ENCODE measurements around the gene APOBEC4. TPM values are rescaled to one million over a fixed set of nuclear protein-coding genes. Genes with fewer than 3 reads are reported as not detected.
"Not testable (repeated sequence)": the region's sequence is repeated elsewhere in the genome, so short reads cannot be mapped to it uniquely, and the experiment has no call there.

The APOBEC4 gene
- total and polyA plus RNA-seq, 12 donors = not detected

DNA sequence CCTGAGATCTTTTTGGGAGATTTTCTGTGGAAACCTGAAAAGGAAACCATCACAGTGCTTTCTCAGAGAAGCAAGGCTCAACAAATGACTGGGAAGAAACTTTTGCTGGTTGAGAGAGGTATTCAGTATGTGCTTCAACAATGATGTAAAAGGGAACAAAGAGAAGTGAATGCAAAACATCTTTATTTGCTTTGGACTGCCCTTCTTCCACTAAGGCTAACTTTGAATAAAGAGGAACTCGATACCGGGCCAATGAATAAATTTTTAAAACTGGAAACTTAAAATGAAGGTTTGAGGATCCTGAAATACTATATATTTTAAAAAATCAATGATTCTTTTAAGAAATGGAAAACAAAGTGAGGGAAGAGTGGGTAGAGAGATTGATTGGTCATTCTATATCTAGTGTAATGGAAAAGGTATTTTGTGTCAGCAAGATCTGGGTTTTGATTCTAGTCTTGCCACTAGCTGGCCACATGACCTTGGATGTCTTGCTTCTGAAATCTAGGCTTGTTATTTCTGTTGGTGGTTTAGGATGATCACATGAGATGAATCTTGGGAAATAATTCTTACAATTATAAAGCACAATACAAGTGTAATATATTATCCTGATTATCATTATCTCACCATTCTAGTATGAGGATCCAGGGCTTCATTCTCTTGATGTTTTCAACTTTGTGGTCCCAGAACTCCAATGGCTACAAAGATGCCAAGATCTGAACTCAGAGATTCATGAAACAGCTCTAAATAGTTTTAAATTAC, 34.6 kb upstream of the APOBEC4 start:
- TF ChIP-seq, protein P1, sequence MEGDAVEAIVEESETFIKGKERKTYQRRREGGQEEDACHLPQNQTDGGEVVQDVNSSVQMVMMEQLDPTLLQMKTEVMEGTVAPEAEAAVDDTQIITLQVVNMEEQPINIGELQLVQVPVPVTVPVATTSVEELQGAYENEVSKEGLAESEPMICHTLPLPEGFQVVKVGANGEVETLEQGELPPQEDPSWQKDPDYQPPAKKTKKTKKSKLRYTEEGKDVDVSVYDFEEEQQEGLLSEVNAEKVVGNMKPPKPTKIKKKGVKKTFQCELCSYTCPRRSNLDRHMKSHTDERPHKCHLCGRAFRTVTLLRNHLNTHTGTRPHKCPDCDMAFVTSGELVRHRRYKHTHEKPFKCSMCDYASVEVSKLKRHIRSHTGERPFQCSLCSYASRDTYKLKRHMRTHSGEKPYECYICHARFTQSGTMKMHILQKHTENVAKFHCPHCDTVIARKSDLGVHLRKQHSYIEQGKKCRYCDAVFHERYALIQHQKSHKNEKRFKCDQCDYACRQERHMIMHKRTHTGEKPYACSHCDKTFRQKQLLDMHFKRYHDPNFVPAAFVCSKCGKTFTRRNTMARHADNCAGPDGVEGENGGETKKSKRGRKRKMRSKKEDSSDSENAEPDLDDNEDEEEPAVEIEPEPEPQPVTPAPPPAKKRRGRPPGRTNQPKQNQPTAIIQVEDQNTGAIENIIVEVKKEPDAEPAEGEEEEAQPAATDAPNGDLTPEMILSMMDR (IDR thresholded peaks at IDR 0.05) = no peak
- TF ChIP-seq POLR2A (IDR thresholded peaks at IDR 0.05) = no peak
- Histone ChIP-seq H3K27ac (no peak overlapping the region), H3K9me3 (replicated peaks in 1 of 3) (no peaks in the 10 kb centered on the region), H3K27me3 (no peaks in the 10 kb centered on the region), H3K4me1 (replicated peaks in 1 of 2) (no peaks in the 10 kb centered on the region), H3K36me3 (replicated peaks in 1 of 2) (no peaks in the 10 kb centered on the region), H3K4me3 (no peak overlapping the region)
- 67 to 91% (median 82%) methylated on average over 2 of the region's 2 CpGs for WGBS, 4 donors
- no peak for DNase-seq
- intact Hi-C loops (cut with DNase I) = no loop called here

DNA sequence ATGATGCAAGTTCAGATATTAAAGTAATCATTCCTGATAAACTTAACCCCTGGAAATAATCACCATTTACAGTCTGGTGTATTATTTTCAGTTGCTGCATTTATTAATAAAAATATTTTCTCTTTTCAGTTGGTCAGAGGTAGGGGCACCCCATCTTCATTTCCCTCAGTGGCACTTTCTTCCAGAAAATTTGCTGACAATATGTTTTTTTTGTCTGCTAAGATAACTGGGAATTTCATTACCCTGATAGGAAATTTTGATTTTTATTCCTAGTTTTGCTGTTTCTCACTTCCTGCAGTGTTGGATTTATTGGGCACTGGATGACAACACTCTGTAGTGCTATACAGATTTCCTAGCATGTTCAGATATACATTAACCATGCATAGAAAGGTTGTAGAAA, 33.1 kb upstream of the APOBEC4 start:
- intact Hi-C loops (cut with DNase I) = no loop called here
- no peak for DNase-seq
- no peak overlapping the region for H3K4me3 ChIP-seq
- no peaks in the 10 kb centered on the region for H3K4me1 ChIP-seq (replicated peaks in 1 of 2)
- H3K27me3 ChIP-seq = no peaks in the 10 kb centered on the region
- H3K36me3 ChIP-seq (replicated peaks in 1 of 2) = no peaks in the 10 kb centered on the region
- TF ChIP-seq POLR2A (IDR thresholded peaks at IDR 0.05) = no peak
- TF ChIP-seq, protein P1 (IDR thresholded peaks at IDR 0.05) = no peak
- H3K27ac ChIP-seq = no peak overlapping the region
- H3K9me3 ChIP-seq (replicated peaks in 1 of 3) = no peaks in the 10 kb centered on the region

DNA sequence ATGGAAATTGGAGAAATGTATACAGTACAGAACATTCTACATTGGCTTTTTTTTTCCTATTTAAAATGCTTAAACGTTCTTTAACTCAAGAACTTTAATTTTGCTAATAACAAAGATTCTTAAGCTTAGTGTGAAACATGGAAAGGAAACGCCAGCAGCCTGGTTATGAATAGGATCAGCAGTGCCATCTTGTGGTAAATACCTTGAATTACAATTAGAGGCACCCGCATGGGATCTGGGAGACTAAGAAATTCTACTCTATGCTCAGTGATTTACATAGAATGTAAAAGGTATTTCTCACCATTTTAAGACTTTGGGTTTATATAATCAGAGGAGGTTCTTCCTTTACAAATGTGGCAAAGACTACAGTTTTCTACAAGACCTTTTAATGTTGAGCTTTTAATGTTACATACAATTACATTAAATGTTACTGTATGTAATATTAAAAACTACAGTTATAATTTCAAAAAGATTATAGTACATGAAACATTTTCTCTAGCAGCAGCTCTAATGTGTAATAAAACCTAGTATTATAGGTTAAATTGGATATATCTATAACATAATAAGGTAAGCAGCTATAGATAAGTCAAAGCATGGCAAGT, 32.1 kb upstream of the APOBEC4 start:
- Histone ChIP-seq H3K4me1 (replicated peaks in 1 of 2) (no peaks in the 10 kb centered on the region), H3K4me3 (no peak overlapping the region), H3K9me3 (replicated peaks in 1 of 3) (no peaks in the 10 kb centered on the region), H3K27ac (no peak overlapping the region), H3K27me3 (no peaks in the 10 kb centered on the region), H3K36me3 (replicated peaks in 1 of 2) (no peaks in the 10 kb centered on the region)
- intact Hi-C loops (cut with DNase I) = no loop called here
- TF ChIP-seq POLR2A (IDR thresholded peaks at IDR 0.05) = no peak
- TF ChIP-seq, protein P1 (IDR thresholded peaks at IDR 0.05) = peak; percentile 70 to 85 (median 78)
- peak in 4 of 7 donors; percentile 30 to 69 (median 44) for DNase-seq
- 6 to 15% (median 9%) methylated on average over 3 of the region's 3 CpGs for WGBS, 4 donors

DNA sequence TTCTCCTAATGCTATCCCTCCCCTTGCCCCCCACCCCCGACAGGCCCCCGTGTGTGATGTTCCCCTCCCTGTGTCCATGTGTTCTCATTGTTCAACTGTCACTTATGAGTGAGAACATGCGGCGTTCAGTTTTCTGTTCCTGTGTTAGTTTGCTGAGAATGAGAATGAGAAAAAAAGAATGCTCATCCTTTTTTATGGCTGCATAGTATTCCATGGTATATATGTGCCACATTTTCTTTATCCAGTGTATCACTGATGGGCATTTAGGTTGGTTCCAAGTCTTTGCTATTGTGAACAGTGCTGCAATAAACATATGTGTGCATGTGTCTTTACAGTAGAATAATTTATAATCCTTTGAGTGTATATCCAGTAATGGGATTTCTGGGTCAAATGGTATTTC, 26.2 kb upstream of the APOBEC4 start:
- WGBS, 4 donors = 87 to 98% (median 97%) methylated on average over 4 of the region's 4 CpGs
- H3K36me3 ChIP-seq (replicated peaks in 1 of 2); DNase-seq; intact Hi-C loops (cut with DNase I); H3K27me3 ChIP-seq; H3K4me1 ChIP-seq (replicated peaks in 1 of 2); H3K27ac ChIP-seq; H3K4me3 ChIP-seq; H3K9me3 ChIP-seq (replicated peaks in 1 of 3): not testable (repeated sequence)

DNA sequence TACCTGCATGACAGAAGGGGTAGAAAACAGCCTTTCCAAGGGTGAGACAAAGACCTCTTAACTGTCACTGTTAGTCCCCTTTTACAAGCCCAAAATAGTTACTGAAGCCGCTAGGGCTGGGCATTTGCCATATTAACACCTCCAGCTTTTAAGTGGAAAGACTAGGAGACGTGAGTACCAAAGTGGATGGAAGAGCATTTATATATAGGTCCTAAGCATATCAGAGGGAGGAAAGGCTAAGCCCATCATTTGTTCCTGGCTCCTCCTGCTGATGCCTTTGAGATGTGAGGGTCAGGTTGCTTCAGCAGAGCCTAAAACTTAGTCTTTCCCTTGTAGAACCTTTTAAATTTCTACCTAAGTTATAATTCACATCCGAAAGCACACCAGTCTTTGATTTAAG, 25.7 kb upstream of the APOBEC4 start:
- no peaks in the 10 kb centered on the region for H3K9me3 ChIP-seq (replicated peaks in 1 of 3)
- peaks cover 0 to 13% of the 10 kb centered on the region in 2 donors for H3K4me1 ChIP-seq (replicated peaks in 1 of 2)
- intact Hi-C loops (cut with DNase I) = no loop called here
- no peak for DNase-seq
- H3K4me3 ChIP-seq = no peak overlapping the region
- no peaks in the 10 kb centered on the region for H3K27me3 ChIP-seq
- WGBS, 4 donors = 86 to 94% (median 90%) methylated on average over 3 of the region's 3 CpGs
- H3K27ac ChIP-seq = no peak overlapping the region
- no peaks in the 10 kb centered on the region for H3K36me3 ChIP-seq (replicated peaks in 1 of 2)
- TF ChIP-seq, protein P1 (IDR thresholded peaks at IDR 0.05) = no peak
- TF ChIP-seq POLR2A (IDR thresholded peaks at IDR 0.05) = no peak
